ENCODE results near the gene STK31. TPM values are rescaled to one million over a fixed set of nuclear protein-coding genes. Genes with fewer than 3 reads are reported as not detected.
"Not testable (repeated sequence)": the region's sequence is repeated elsewhere in the genome, so short reads cannot be mapped to it uniquely, and the experiment has no call there.

Gene STK31
- total RNA-seq, 1 experiment from 2014 or later = not detected

GRCh38 chr7:23788843-23789242 lies 78.8 kb downstream of the STK31 start:
- no peak for DNase-seq (ENCODE audit: low read depth)

GRCh38 chr7:23791721-23792120 lies 81.7 kb downstream of the STK31 start:
- DNase-seq (ENCODE audit: low read depth) = no peak

DNA sequence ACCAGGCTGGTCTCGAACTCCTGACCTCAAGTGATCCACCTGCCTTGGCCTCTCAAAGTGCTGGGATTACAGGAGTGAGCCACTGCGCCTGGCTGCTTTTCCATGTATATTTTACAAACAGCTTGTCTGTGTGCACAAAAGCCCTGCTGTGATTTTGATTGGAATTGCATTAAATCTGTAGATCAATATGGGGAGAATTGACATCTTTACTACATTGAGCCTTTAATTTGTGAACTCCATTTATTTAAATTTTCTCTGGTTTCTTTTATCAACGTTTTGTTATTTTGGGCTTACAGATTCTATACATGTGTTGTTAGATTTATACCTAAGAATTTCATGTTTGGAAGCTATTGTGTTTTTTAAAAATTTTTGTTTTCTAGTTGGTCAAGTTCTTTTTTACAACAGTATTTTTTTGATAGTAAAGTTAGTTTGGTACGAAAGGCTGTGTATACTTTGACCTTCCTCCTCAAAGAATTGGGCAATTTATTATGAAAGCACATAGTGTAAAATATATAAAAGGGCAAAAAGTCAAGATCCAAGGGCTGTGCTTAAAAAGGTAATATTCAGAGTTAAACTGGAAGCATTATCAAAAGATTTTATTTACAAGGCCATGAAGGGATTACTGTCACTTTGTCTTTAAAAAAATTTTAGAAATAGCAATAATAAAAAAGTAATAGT lies 92.8 kb downstream of the STK31 start:
- no peak for DNase-seq (ENCODE audit: low read depth)

DNA sequence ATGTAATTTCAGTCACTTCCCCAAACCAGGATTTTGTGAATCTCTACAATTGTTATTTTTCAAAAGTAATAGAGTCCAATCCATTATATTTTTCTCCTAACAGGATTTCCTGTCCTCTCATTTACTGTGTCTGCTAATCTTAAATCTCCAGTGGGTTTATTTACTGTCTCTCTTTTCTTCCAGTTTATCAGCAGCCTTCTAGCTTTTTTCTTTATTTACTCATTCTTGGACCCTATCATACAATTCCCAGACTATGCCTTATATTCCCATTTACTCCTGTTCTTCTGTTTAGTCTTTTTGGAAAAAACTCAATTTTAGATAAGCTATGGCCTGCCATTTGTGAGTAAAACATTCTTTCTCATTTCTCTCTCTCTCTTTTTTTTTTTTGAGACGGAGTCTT lies 94.7 kb downstream of the STK31 start:
- DNase-seq (ENCODE audit: low read depth) = no peak

DNA sequence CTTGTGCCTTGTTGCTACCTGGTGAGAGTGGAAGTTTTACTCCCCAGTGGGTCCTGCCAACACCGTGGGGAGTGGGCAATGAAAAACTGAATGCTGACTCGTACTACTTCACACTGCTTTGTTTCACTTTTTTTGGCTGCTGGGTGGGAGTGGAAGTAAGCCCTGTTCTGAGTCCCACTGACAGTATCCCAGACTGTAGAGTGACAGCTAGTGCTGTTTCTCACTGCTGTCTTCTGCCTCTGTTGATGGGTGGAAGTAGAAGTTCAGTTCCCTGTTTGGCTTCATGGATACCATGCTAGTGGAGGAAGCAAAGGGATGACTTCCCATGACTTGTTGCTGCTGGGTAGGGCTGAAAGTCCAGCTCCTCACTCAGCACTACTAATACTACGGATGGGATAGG lies 98.4 kb downstream of the STK31 start:
- no peak for DNase-seq (ENCODE audit: low read depth)

DNA sequence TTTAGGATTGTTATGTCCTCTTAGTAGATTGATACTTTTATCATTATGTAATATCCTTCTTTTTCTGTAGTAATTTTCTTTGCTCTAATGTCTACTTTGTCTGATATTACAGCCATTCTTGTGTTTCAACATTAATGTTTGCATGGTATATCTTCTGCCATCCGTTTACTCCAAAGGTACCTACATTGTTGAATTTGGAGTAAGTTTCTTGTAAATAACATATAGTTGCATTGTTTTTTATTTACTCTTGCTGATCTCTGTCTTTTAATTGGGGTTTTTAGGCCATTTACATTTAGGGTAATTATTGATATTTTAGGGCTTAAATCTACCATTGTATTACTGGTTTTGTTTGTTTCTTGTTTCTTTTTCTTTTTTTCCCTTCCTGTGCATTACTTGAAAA lies 100.1 kb downstream of the STK31 start:
- DNase-seq (ENCODE audit: low read depth) = no peak

- peak; percentile 4 for DNase-seq (ENCODE audit: low read depth)
Measured at GRCh38 chr7:23811540-23811939, 101.5 kb downstream of the STK31 start.

DNA sequence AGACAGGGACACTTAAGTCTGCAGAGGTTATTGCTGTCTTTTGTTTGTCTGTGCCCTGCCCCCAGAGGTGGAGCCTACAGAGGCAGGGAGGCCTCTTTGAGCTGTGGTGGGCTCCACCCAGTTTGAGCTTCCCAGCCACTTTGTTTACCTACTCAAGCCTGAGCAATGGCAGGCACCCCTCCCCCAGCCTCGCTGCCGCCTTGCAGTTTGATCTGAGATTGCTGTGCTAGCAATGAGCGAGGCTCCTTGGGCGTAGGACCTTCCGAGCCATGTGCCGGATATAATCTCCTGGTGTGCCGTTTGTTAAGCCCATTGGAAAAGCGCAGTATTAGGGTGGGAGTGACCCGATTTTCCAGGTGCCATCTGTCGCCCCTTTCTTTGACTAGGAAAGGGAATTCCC lies 118.1 kb downstream of the STK31 start:
- DNase-seq (ENCODE audit: low read depth) = not testable (repeated sequence)

GRCh38 chr7:23832733-23833132 lies 122.7 kb downstream of the STK31 start:
- not testable (repeated sequence) for DNase-seq (ENCODE audit: low read depth)

GRCh38 chr7:23833405-23833804 lies 123.4 kb downstream of the STK31 start:
- DNase-seq (ENCODE audit: low read depth) = no peak

- DNase-seq (ENCODE audit: low read depth) = not testable (repeated sequence)
Measured at GRCh38 chr7:23844837-23845236, 134.8 kb downstream of the STK31 start.

GRCh38 chr7:23852135-23852534 lies 142.1 kb downstream of the STK31 start:
- DNase-seq (ENCODE audit: low read depth) = no peak

DNA sequence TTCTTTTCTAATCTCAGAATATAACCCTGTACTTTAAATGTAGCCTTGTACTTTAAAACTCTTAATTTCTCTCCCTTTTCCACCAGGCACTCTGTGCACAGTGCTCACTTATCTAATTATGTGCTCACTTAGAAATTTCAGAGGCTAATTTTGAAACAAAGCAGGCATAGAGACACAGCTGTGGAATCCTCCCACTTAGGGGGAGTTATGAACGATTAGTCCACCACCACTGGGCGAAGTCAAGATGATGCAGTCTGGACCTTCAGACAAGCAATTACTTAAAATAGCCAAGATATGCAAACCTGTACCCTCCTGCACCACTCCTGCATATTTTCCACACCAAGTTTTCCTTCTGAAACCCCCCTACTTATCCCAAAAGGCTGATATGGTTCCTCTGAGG lies 143.0 kb downstream of the STK31 start:
- no peak for DNase-seq (ENCODE audit: low read depth)

- DNase-seq (ENCODE audit: low read depth) = peak; percentile 63
Measured at GRCh38 chr7:23863209-23863787, 153.3 kb downstream of the STK31 start.

DNA sequence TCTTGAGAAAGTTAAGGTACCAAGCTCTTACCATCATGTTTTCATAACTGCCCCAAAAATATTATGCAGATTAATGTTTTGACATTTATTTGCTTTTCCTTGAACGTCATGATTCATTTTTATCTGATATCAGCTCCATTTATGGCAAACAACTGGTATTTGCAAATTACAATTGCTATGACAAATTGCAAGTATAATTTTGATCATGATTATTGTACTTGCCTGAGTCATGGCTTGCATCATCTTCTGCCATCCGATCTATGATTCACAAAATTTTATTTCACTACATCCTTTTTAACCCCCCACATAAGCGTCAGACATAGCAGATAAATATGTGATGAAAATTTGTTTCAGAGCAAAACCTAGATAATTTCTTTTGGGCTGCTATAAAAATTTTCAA lies 155.0 kb downstream of the STK31 start:
- peak; percentile 81 for DNase-seq (ENCODE audit: low read depth)

- DNase-seq (ENCODE audit: low read depth) = peak; percentile 61
Measured at GRCh38 chr7:23873306-23873705, 163.3 kb downstream of the STK31 start.

GRCh38 chr7:23876526-23876925 lies 166.5 kb downstream of the STK31 start:
- DNase-seq (ENCODE audit: low read depth) = not testable (repeated sequence)

Other genes starting within 250 kb of the STK31 start
- gene IGF2BP3, start 239.7 kb upstream of the STK31 start, total RNA-seq (2014; rRNA removed) = 60.3 and 63.3 TPM in 2 replicates
- gene TRA2A, start 178.2 kb upstream of the STK31 start, total RNA-seq (2014; rRNA removed) = 26.7 and 33.0 TPM in 2 replicates
- 8.1 and 12.6 TPM in 2 replicates for gene CCDC126, start 112.8 kb upstream of the STK31 start, total RNA-seq (2014; rRNA removed)
- 1.5 and 2.6 TPM in 2 replicates for gene FAM221A, start 30.0 kb upstream of the STK31 start, total RNA-seq (2014; rRNA removed)

Measured in LHCN-M2 (cell line).